Stimulated activated CD8-positive, alpha-beta memory T cell treated with anti-CD3 and anti-CD28 coated beads, Interleukin-15, amount 100 ng/mL, for 24 hours (primary cell): Measurements from ENCODE around the gene LRRC8E.

Experiments
- DNase-seq: peaks from one replicate; pipeline ENCODE4 v3.0.0-alpha.2; 2020; ENCODE audit warnings: low read depth

Gene LRRC8E

GRCh38 chr19:7888145-7888825 lies at the start of gene LRRC8E:
Gene LRRC8E, plus strand, starts transcription at chr19:7888510. Its CDS starts 7,094 bp downstream, at chr19:7895604.
- DNase-seq = no peak

GRCh38 chr19:7839476-7839875 lies 48.8 kb upstream of the LRRC8E start:
- no peak for DNase-seq

GRCh38 chr19:7840629-7841028 lies 47.7 kb upstream of the LRRC8E start:
- no peak for DNase-seq

- DNase-seq = no peak
Measured at GRCh38 chr19:7841751-7842660, 46.3 kb upstream of the LRRC8E start.

GRCh38 chr19:7842661-7843294 lies 45.5 kb upstream of the LRRC8E start:
- DNase-seq = no peak

- DNase-seq = no peak
Measured at GRCh38 chr19:7843521-7843920, 44.8 kb upstream of the LRRC8E start.

GRCh38 chr19:7844405-7844804 lies 43.9 kb upstream of the LRRC8E start:
- no peak for DNase-seq

GRCh38 chr19:7844951-7845350 lies 43.4 kb upstream of the LRRC8E start:
- DNase-seq = no peak

GRCh38 chr19:7845390-7846154 lies 42.7 kb upstream of the LRRC8E start:
- DNase-seq = no peak

- DNase-seq = no peak
Measured at GRCh38 chr19:7846155-7846646, 42.1 kb upstream of the LRRC8E start.

GRCh38 chr19:7847664-7848063 lies 40.6 kb upstream of the LRRC8E start:
- DNase-seq = no peak

GRCh38 chr19:7848779-7849457 lies 39.4 kb upstream of the LRRC8E start:
- DNase-seq = no peak

GRCh38 chr19:7849631-7849999 lies 38.7 kb upstream of the LRRC8E start:
- DNase-seq = no peak

- DNase-seq = no peak
Measured at GRCh38 chr19:7850000-7850813, 38.1 kb upstream of the LRRC8E start.

- DNase-seq = no peak
Measured at GRCh38 chr19:7850945-7851622, 37.2 kb upstream of the LRRC8E start.

- no peak for DNase-seq
Measured at GRCh38 chr19:7851623-7852500, 36.4 kb upstream of the LRRC8E start.

GRCh38 chr19:7852851-7853769 lies 35.2 kb upstream of the LRRC8E start:
- peak; percentile 52 for DNase-seq

GRCh38 chr19:7853770-7854128 lies 34.6 kb upstream of the LRRC8E start:
- DNase-seq = no peak
